Esophagus squamous epithelium (tissue), 5 donors: ENCODE data around the gene NFIB. TPM values are rescaled to one million over a fixed set of nuclear protein-coding genes. Genes with fewer than 3 reads are reported as not detected.

Experiments
- DNase-seq: peaks from one replicate; lab custom pipeline; 2025; lab: John Stamatoyannopoulos, UW
- H3K27ac ChIP-seq, 4 donors: fragments of 200-600 bp; sonication (generic); one replicate each; pipeline ENCODE4 v1.5.1; 2016 to 2019; ENCODE audit warnings: mild to moderate bottlenecking in 1 of 4
- H3K27me3 ChIP-seq, 4 donors: fragments of 200-600 bp; sonication (generic); 1 replicate in 3 of 4; 2 replicates in 1 of 4; pipeline versions ENCODE4 v1.5.1 to v1.6.0; 2017 to 2021; ENCODE audit warnings: antibody characterized with exemption in 1 of 4
- H3K36me3 ChIP-seq, 3 donors: fragments of 200-600 bp; sonication (generic); one replicate each; pipeline ENCODE4 v1.5.1; 2016 to 2019
- H3K4me1 ChIP-seq, 3 donors: fragments of 200-600 bp; sonication (generic); one replicate each; pipeline ENCODE4 v1.5.1; 2017 to 2019
- H3K4me3 ChIP-seq, 4 donors: fragments of 200-600 bp; sonication (generic); 1 replicate in 3 of 4; 2 replicates in 1 of 4; pipeline ENCODE4 v1.5.1; 2016 to 2019; ENCODE audit warnings: mild to moderate bottlenecking in 2 of 4, moderate library complexity in 1 of 4
- H3K9me3 ChIP-seq, 3 donors: fragments of 200-600 bp; sonication (generic); one replicate each; pipeline ENCODE4 v1.5.1; 2016 to 2019
- POLR2A ChIP-seq, 4 donors: fragments of 450-650 bp; IDR thresholded peaks; one replicate each; pipeline ENCODE4 v1.6.1; 2017; ENCODE audit warnings: antibody characterized with exemption in 4 of 4, mild to moderate bottlenecking in 4 of 4, moderate library complexity in 3 of 4
- WGBS, 2 donors: methylation state at CpG; one replicate each; pipeline ENCODE4 v1.1.5; 2018; 5-methylcytosine and 5-hydroxymethylcytosine counted together
- intact Hi-C: fragments of 100-400 bp; cut with DNase I; formaldehyde crosslinking; loops from one replicate; pipeline ENCODE4 v1.15.0; 2022
- total RNA-seq, 4 donors: library from RNA; depleted of rRNA; stranded (reverse); fragments of >200 nt; gene quantifications; one replicate each; pipeline ENCODE4 v1.1.0, GENCODE V29; 2016
- TF ChIP-seq, protein P1 (sequence below), 6 experiments: fragments of 450-650 bp in 4 of 6; fragments of 200-600 bp in 2 of 6; sonication (generic) in 2 of 6; IDR thresholded peaks; one replicate each; pipeline ENCODE4 v1.5.1; 2016 to 2019; ENCODE audit warnings: antibody characterized with exemption in 6 of 6, mild to moderate bottlenecking in 4 of 6, moderate library complexity in 4 of 6
- donor health status: DM: yes; HTN: yes; CAD: no.

NFIB gene
- total RNA-seq, 4 donors from 2014 or later, result 16.8 to 38.1 (median 23.0) TPM

DNA sequence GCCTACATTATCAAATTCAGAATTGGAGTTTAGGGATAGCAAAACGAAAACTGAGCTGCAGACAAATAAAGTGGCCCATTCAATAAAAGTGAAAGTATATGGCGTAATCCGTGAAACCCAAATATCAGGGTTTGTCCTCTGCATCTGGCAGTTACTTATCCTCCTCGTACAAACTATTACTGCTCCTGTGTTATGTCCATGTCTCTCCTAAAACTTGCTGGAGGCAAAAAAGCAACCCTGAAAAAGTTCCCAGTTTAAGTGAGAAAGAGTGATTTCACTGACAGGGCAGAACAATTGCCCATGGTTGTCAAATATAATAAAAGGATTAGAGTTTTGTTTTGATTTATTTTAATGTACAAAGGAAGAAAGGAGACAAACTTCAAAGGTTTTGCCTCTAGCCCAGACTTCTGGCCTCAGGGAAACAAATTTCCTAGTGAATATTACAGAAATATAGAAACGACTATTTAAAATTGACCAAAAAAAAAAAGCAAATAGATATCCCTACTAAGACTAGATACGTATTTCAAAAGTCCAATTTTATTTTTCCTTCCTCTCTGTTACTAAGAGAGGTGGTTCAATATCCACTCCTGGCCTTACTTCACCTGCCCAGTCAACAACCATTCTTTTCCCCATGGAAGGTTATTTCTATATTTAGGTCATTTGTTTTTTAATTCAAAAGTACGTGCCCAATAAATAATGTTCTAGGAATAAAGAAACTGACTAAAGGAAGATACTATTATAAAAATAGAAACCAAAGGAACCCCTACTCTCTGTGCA lies 50.0 kb downstream of the NFIB start:
- DNase-seq, result no peak
- 32 to 55% methylated on average over 7 of the region's 7 CpGs for WGBS, 2 donors
- intact Hi-C loops, result no loop called here

DNA sequence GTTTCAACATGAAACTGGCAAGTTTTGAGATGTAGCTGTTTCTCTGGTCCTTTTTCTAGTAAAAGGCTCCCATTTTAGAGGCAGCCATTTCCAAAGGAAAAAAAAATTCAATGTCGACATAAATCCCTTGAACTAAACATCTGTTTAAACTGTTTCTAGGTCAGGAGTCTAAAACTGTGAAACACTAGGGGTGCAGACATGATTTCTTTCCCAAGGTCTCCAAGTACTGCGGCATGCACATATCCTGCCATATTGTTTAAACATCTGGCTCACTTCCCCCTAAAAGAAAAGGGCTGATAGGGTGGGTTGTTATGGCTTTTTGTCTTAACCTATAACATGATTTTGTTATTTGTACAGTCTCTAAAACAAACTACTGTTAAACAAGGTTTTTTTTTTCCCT lies 51.1 kb downstream of the NFIB start:
- intact Hi-C loops, result no loop called here
- Histone ChIP-seq H3K27ac (no peak overlapping the region), H3K4me3 (no peak overlapping the region), H3K4me1 (peaks cover 0 to 52% (median 10%) of the 10 kb centered on the region in 3 donors), H3K36me3 (no peaks in the 10 kb centered on the region), H3K9me3 (no peaks in the 10 kb centered on the region), H3K27me3 (no peaks in the 10 kb centered on the region)
- 60 to 77% methylated on average over 2 of the region's 2 CpGs for WGBS, 2 donors
- no peak for DNase-seq
- TF ChIP-seq POLR2A (IDR thresholded peaks at IDR 0.05), result no peak
- TF ChIP-seq, protein P1, sequence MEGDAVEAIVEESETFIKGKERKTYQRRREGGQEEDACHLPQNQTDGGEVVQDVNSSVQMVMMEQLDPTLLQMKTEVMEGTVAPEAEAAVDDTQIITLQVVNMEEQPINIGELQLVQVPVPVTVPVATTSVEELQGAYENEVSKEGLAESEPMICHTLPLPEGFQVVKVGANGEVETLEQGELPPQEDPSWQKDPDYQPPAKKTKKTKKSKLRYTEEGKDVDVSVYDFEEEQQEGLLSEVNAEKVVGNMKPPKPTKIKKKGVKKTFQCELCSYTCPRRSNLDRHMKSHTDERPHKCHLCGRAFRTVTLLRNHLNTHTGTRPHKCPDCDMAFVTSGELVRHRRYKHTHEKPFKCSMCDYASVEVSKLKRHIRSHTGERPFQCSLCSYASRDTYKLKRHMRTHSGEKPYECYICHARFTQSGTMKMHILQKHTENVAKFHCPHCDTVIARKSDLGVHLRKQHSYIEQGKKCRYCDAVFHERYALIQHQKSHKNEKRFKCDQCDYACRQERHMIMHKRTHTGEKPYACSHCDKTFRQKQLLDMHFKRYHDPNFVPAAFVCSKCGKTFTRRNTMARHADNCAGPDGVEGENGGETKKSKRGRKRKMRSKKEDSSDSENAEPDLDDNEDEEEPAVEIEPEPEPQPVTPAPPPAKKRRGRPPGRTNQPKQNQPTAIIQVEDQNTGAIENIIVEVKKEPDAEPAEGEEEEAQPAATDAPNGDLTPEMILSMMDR (IDR thresholded peaks at IDR 0.05), result no peak

More for the DNA sequence above, 50.0 kb downstream of the NFIB start:
- peak overlapping the region in 1 of 4 donors; percentile 4 for H3K27ac ChIP-seq
- H3K36me3 ChIP-seq, result no peaks in the 10 kb centered on the region
- H3K4me3 ChIP-seq, result peak overlapping the region in 1 of 4 donors; percentile 3
- no peaks in the 10 kb centered on the region for H3K27me3 ChIP-seq
- peaks cover 0 to 42% (median 5%) of the 10 kb centered on the region in 3 donors for H3K4me1 ChIP-seq
- TF ChIP-seq, protein P1 (IDR thresholded peaks at IDR 0.05), result no peak
- no peak for TF ChIP-seq POLR2A (IDR thresholded peaks at IDR 0.05)
- H3K9me3 ChIP-seq, result no peaks in the 10 kb centered on the region

DNA sequence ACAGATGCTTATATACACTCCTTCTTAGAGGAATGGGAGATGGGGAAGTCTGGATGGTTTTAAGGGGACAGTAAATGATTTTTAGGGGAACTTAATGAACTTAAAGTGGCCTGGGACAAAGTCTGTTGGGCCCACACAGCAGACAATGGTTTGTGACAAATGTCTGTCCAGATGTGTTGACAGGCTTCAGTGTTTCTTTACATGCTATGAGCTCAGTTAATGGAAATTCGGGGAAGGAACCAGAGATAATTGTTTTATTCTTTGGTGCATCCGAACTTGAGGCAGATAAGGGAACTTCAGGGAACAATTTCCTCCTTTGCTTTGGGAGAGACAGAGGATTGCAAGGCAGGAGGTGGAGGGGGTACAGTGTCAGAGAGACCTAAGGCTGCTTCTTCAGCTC lies 52.3 kb downstream of the NFIB start:
- peaks cover 0 to 64% (median 15%) of the 10 kb centered on the region in 3 donors for H3K4me1 ChIP-seq
- H3K27ac ChIP-seq, result no peak overlapping the region
- H3K9me3 ChIP-seq, result no peaks in the 10 kb centered on the region
- no peak overlapping the region for H3K4me3 ChIP-seq
- 80 to 90% methylated on average over 2 of the region's 2 CpGs for WGBS, 2 donors
- H3K36me3 ChIP-seq, result no peaks in the 10 kb centered on the region
- TF ChIP-seq, protein P1 (IDR thresholded peaks at IDR 0.05), result no peak
- TF ChIP-seq POLR2A (IDR thresholded peaks at IDR 0.05), result no peak
- DNase-seq, result no peak
- no peaks in the 10 kb centered on the region for H3K27me3 ChIP-seq
- intact Hi-C loops, result no loop called here

DNA sequence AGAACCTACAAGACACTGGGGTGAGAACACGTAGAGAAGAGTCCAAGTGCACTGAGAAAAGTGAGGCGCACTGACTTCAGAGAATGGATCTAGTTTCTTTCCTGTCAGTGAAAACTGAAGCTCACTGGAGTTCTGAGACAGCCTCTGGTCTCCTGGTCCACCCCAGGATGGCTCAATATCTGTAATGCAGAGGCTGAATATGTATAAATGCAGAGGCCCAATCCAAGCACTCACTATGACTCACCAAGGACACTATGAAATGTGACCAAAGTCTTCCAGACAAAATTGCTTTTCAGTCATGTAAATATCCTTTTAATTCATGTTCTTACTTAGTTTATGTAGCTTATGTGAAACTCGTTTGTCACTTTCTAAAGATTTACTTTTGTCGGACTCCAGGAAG lies 53.8 kb downstream of the NFIB start:
- Histone ChIP-seq H3K27ac (no peak overlapping the region), H3K4me3 (no peak overlapping the region), H3K4me1 (peaks cover 0 to 75% (median 20%) of the 10 kb centered on the region in 3 donors), H3K27me3 (no peaks in the 10 kb centered on the region), H3K36me3 (no peaks in the 10 kb centered on the region), H3K9me3 (no peaks in the 10 kb centered on the region)
- intact Hi-C loops, result no loop called here
- no peak for DNase-seq
- TF ChIP-seq POLR2A (IDR thresholded peaks at IDR 0.05), result no peak
- TF ChIP-seq, protein P1 (IDR thresholded peaks at IDR 0.05), result no peak
- 84 to 86% methylated on average over 4 of the region's 4 CpGs for WGBS, 2 donors

DNA sequence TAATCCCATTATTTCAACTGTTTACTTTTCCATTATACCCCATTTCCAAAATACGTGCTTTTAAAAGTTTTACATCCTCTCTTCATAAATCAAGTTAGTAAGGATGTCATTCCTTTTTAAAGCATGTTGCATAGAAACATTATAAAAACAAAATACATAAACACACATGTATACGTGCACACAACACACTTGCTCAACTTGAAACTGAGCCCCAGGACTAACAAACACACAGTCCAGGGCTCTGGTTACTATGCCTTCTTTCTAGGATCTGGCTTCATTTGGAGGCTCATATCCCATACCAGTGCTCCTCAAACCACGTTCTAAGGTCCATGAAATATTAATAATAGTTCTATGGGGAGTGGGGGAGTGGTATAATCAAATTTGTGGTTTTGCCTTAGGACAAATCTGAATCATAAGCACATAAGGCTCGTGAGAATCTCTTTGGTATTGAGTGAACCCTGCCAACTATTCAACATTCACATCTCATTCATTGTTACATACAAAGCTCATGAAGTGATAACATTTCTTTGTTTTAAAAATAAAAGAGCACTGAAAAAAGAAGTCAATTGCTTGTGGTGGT lies 55.2 kb downstream of the NFIB start:
- no peak for DNase-seq
- H3K27ac ChIP-seq, result peak overlapping the region in 2 of 4 donors; percentile 36 to 54
- intact Hi-C loops, result no loop called here
- TF ChIP-seq, protein P1 (IDR thresholded peaks at IDR 0.05), result no peak
- TF ChIP-seq POLR2A (IDR thresholded peaks at IDR 0.05), result no peak
- H3K36me3 ChIP-seq, result no peaks in the 10 kb centered on the region
- peaks cover 0 to 64% (median 20%) of the 10 kb centered on the region in 3 donors for H3K4me1 ChIP-seq
- no peaks in the 10 kb centered on the region for H3K9me3 ChIP-seq
- WGBS, 2 donors, result 14 to 33% methylated on average over 4 of the region's 4 CpGs
- H3K4me3 ChIP-seq, result no peak overlapping the region
- no peaks in the 10 kb centered on the region for H3K27me3 ChIP-seq
